ENCODE data around the gene GDF9.
"Not testable (repeated sequence)": the region's sequence is repeated elsewhere in the genome, so short reads cannot be mapped to it uniquely, and the experiment has no call there.

Gene GDF9

DNA sequence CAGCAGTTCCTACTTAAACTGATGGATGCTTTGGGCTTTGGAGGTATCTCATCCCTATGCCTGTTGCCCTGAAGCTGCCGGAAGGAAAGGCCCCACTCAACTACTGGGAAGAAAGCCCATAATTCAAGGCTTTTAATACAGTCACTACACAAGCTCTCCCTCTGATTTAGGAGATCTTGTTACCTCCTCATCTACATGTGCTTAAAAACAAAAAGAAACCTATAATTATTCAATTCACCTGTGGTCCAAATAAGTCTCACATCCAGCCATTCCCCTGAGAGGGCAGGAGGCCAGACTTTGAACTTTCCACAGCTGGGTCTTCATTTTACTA, 6.5 kb upstream of the GDF9 start:
- DNase-seq (ENCODE audit: low read depth) = no peak

- DNase-seq (ENCODE audit: low read depth) = no peak
These were observed 5.4 kb upstream of the GDF9 start for GRCh38 chr5:132871459-132872284.

DNA sequence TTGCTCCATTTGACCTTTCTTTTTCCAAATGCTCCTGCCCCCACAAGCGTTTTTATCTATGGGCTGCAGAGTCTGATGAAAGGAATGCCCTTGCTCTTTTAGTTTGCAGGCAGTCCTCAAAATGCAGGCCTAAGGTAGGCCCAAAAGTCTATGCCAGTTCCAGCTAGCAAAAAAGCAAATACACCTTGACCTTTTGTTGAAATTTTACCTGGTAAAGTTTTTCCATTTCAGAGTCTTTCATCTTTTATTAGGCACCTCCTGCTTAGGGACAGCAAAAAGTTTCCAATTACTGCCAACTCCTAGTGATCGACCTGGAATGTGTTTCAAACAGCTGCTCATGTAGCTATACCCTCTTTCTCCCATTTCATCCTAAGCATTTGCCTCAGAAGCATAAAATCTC, 4.5 kb upstream of the GDF9 start:
- no peak for DNase-seq (ENCODE audit: low read depth)

GRCh38 chr5:132868754-132869153, 2.5 kb upstream of the GDF9 start:
- DNase-seq (ENCODE audit: low read depth) = no peak

GRCh38 chr5:132867046-132867451, 780 bp upstream of the GDF9 start:
- no peak for DNase-seq (ENCODE audit: low read depth)

- DNase-seq (ENCODE audit: low read depth) = no peak
These were observed 464 bp downstream of the GDF9 start for GRCh38 chr5:132865668-132866341.

GRCh38 chr5:132860742-132861141, 5.5 kb downstream of the GDF9 start:
- no peak for DNase-seq (ENCODE audit: low read depth)

DNA sequence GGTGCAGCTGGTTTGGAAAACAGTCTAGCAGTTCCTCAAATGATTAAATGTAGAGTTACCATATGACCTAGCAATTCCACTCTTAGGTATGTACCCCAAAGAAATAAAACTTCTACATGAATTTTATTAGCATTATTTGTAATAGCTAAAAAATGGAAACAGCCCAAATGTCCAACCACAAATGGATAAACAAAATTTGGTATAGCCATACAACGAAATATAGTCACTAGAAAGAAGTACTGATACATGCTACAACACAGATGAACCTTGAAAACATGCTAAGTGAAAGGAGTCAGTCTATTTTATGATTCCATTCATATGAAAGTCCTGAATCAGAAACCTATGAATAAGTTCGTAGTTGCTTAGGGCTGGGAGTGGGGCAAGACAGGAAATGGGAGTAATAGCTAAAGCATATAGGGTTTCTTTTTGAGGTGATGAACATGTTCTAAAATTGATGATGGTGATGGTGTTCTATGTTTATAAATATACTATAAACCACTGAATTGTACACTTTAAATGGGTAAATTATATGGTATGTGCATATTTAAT, 6.3 kb downstream of the GDF9 start:
- no peak for DNase-seq (ENCODE audit: low read depth)

DNA sequence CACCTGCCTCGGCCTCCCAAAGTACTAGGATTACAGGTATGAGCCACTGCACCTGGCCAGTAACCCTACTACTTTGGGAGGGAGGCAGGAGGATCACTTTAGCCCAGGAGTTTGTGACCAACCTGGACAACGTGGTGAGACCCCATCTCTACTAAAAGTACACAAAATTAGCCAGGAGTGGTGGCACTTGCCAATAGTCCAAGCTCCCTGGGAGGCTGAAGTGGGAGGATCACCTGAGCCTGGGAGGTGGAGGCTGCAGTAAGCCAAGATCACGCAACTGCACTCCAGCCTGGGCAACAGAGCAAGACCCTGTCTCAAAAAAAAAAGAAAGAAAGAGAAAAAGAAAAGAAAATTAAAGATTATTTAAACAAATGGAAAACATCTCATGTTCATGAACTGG, 10.3 kb downstream of the GDF9 start:
- no peak for DNase-seq (ENCODE audit: low read depth)

DNA sequence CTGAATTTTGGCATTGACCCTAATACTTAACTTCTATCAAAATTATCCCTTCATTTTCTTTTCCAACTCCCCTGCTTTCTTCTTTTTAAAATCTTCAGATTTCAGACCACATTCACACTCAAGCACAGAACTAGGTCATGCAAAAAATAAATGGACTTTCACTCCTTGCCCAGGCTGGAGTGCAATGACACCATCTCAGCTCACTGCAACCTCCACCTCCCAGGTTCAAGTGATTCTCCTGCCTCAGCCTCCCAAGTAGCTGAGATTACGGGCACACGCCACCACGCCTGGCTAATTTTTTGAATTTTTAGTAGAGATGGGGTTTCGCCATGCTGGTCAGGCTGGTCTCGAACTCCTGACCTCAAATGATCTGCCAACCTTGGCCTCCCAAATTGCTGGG, 11.3 kb downstream of the GDF9 start:
- DNase-seq (ENCODE audit: low read depth) = not testable (repeated sequence)

- DNase-seq (ENCODE audit: low read depth) = no peak
These were observed 12.0 kb downstream of the GDF9 start for GRCh38 chr5:132854301-132854700.

- no peak for DNase-seq (ENCODE audit: low read depth)
These were observed 12.5 kb downstream of the GDF9 start for GRCh38 chr5:132853790-132854189.

DNA sequence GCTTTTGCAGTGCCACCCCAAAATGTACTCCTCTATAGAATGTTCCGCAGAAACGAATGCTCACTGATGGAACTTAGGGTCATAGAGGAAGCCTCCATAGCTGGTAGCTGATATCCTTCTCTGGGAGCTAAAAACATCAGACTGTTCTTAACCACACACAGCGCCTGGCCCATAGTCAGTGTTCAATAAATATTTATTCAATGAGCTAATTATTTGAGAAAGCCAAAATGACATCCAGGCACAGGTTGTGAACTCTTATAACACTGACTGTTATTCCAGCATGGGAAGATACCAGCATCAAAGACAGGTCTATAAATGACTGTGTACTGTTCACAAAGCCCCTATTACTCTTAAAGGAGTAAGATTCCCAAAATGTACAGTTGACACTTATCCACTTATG, 12.9 kb downstream of the GDF9 start:
- DNase-seq (ENCODE audit: low read depth) = no peak

DNA sequence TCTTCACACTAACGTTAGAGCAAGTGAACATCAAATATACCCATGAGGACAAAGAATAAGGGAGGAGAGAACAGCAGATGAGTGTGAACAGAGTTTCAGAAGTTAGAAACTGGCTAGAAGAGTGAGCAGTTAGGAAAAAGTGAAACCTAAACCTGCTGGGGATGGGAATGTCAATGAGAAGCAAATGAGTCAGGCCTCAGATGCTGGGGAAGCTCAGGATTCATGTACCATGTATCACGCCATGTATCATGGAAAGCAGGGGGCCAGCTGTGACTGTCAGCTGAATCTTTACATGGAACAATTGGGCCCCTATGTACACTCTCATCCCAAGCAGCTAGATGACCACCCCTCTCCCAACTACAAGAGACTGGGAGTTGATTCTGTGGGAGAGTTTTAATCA, 16.2 kb downstream of the GDF9 start:
- no peak for DNase-seq (ENCODE audit: low read depth)

GRCh38 chr5:132849347-132849746, 16.9 kb downstream of the GDF9 start:
- no peak for DNase-seq (ENCODE audit: low read depth)

DNA sequence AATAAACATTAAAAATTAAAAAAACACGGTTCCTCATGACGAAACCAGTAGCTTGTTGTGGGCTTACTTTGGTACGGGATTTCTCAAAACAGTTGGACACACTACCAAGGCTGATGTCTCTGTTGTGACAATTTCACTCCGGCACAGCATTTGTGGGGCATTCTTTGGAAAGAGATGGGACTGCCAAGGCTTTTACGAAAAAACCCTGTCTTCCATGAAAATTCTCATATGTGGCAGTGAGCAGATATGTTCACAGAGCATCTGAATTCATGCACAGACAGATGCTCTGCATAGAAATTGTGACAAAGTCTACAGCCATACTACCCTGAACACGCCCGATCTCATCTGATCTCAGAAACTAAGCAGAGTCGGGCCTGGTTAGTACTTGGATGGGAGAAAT, 18.0 kb downstream of the GDF9 start:
- DNase-seq (ENCODE audit: low read depth) = no peak

GRCh38 chr5:132841305-132841704, 25.0 kb downstream of the GDF9 start:
- DNase-seq (ENCODE audit: low read depth) = no peak

DNA sequence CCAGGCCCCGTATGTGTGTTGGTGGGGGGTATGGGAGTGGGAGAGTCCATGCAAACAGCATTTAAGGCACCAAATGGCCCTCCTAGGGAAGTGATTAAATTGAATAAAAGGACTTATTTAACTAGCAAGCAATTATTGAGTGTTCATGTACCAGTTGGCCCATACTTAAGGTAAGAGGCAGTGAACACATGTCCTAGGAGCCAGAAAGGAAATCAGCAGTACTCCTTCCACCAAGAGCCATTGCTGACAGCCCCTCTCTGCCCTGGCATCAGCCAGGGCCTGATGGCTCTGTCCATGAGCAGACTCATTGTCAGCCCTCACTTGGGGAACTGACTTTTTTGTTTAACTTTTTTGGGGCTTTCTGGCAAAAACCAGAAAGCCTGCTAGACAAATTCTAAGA, 25.4 kb downstream of the GDF9 start:
- no peak for DNase-seq (ENCODE audit: low read depth)

- DNase-seq (ENCODE audit: low read depth) = no peak
These were observed 26.0 kb downstream of the GDF9 start for GRCh38 chr5:132840313-132840712.

DNA sequence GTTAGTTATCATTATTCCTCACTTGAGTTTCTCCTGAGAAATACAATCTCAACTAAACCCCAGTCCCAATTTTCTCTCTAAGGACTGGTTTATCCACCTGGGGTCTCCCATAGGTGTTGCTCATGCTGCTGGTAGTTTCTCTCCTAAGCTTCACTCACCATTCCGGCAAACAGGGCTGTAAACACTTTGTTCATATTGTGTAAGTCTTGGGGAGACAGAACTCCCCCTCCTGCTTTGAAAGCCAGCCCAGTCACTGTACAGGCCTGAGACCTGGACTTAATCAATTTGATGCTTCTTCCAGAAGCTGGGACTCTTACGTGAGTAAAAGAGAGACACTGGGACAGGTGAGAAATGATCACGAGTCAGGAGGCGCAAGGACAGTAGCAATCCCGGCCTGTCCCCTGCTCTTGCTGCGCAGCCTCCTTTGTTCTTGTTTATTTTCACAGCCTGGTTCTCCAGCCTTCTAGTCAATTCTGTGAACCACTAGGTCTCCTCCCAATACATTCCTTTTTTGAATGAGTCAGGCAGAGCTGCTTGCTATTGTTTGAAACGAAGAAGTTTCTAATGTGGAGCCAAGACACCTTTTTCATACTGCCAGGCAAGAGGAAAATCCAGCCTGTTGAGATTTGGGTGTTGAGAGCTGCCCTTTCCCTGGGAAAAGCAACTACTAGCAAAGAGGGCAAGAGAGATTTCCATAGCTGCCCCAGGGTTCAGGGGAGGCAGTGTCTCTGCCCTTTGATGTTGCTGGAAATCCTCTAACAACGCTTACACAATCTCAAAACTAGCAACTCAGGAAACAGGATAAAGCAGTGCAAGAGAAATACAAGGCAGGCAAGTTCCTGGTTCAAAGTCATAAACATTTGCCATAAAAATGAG, 26.6 kb downstream of the GDF9 start:
- no peak for DNase-seq (ENCODE audit: low read depth)

DNA sequence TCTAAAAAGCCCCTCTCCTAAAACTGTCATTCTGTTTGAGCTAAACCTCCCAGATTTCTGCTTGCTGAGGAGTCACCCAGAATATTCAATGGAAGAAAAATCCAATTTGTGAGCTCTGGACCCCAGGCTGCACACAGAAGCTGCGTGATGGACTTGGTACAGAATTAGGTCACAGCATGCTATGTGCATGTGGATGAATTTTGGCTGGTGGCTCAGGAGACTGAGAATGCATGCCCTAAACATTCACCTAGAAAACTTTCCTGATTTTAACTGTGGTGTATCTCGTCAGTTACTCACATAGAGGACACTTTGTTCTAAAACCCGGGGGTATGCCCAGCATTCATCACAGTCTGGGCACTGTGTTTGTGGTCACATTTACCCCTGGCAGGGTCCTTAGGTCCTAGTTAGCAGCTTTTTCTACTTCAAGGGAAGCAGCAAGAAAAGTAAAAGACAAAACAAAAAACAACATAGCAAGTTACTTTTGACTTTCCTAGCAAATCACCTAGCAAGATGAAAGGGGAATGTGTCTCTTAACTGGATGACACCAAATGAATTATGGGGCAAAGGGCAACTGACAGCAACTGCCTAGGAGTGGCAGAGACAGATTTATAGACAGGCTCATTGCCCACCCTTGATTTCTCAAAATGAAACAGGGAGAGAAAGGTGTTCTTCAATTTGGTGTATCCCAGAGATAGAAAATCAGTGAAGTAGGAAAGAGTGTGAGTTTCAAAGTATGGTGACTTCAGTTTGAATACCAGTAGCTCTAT, 27.6 kb downstream of the GDF9 start:
- no peak for DNase-seq (ENCODE audit: low read depth)

GRCh38 chr5:132837868-132838267, 28.4 kb downstream of the GDF9 start:
- DNase-seq (ENCODE audit: low read depth) = no peak

Measured in stimulated activated CD8-positive, alpha-beta memory T cell treated with anti-CD3 and anti-CD28 coated beads, Interleukin-7, amount 100 ng/mL, for 24 hours (primary cell).